ENCODE results near the gene RNPEPL1. TPM values are rescaled to one million over a fixed set of nuclear protein-coding genes. Genes with fewer than 3 reads are reported as not detected.

The RNPEPL1 gene
- total RNA-seq, 4 donors from 2014 or later, result 41.6 to 97.4 (median 71.8) TPM

GRCh38 chr2:240622060-240622411, 53.8 kb downstream of the RNPEPL1 start:
- TF ChIP-seq CTCF (IDR thresholded peaks at IDR 0.05), result no peak
- DNase-seq (ENCODE audit: low spot score) (no peak), ATAC-seq (ENCODE audit: low FRiP score) (no peak)

- ATAC-seq (ENCODE audit: low FRiP score), result no peak
- TF ChIP-seq CTCF (IDR thresholded peaks at IDR 0.05), result no peak
- DNase-seq (ENCODE audit: low spot score), result no peak
Observed at GRCh38 chr2:240622531-240623235, 54.4 kb downstream of the RNPEPL1 start.

GRCh38 chr2:240623531-240624010, 55.3 kb downstream of the RNPEPL1 start:
- DNase-seq (ENCODE audit: low spot score), result no peak
- no peak for ATAC-seq (ENCODE audit: low FRiP score)

GRCh38 chr2:240624011-240624949, 56.0 kb downstream of the RNPEPL1 start:
- no peak for TF ChIP-seq CTCF (IDR thresholded peaks at IDR 0.05)
- no peak for ATAC-seq (ENCODE audit: low FRiP score)
- DNase-seq (ENCODE audit: low spot score), result no peak

More at GRCh38 chr2:240623531-240624010, 55.3 kb downstream of the RNPEPL1 start:
- no peak for TF ChIP-seq CTCF (IDR thresholded peaks at IDR 0.05)

- DNase-seq (ENCODE audit: low spot score) (no peak), ATAC-seq (ENCODE audit: low FRiP score) (no peak)
- no peak for TF ChIP-seq CTCF (IDR thresholded peaks at IDR 0.05)
Observed at GRCh38 chr2:240624950-240625621, 56.8 kb downstream of the RNPEPL1 start, which contains the start of gene GPR35. Gene GPR35, plus strand, starts transcription at chr2:240625480. Its CDS starts 4,473 bp downstream, at chr2:240629953.

GRCh38 chr2:240626531-240627300, 58.4 kb downstream of the RNPEPL1 start:
- no peak for ATAC-seq (ENCODE audit: low FRiP score)
- no peak for TF ChIP-seq CTCF (IDR thresholded peaks at IDR 0.05)
- DNase-seq (ENCODE audit: low spot score), result no peak

Measured in omental fat pad (tissue), 4 donors.